Neural progenitor cell (in vitro differentiated cells): ENCODE data around the gene CAMK2A. TPM values are rescaled to one million over a fixed set of nuclear protein-coding genes. Genes with fewer than 3 reads are reported as not detected.

Source experiments
- DNase-seq: peaks from one replicate; pipeline ENCODE4 v3.0.0-alpha.2; 2016; ENCODE audit warnings: low spot score
- H2AFZ ChIP-seq: fragments of 200-600 bp; sonication (generic); replicated peaks from 2 replicates; pipeline ENCODE4 v1.6.1; 2016; ENCODE audit warnings: antibody characterized with exemption
- H3F3A ChIP-seq: fragments of 200-600 bp; sonication (generic); 2 replicates; pipeline ENCODE4 v1.6.1; 2016; ENCODE audit warnings: antibody characterized with exemption, low read depth
- H3K27ac ChIP-seq: fragments of 200-600 bp; sonication (generic); 2 replicates; pipeline ENCODE4 v1.5.1; 2016; ENCODE audit warnings: mild to moderate bottlenecking
- H3K27me3 ChIP-seq: fragments of 200-600 bp; sonication (generic); 2 replicates; pipeline ENCODE4 v1.6.1; 2016; ENCODE audit warnings: mild to moderate bottlenecking, moderate library complexity
- H3K36me3 ChIP-seq: fragments of 200-600 bp; sonication (generic); 2 replicates; pipeline ENCODE4 v1.5.1; 2016
- H3K4me1 ChIP-seq: fragments of 200-600 bp; sonication (generic); 2 replicates; pipeline ENCODE4 v1.6.1; 2016; ENCODE audit warnings: mixed run types
- H3K4me2 ChIP-seq: fragments of 200-600 bp; sonication (generic); 2 replicates; pipeline ENCODE4 v1.6.1; 2016
- H3K4me3 ChIP-seq: fragments of 200-600 bp; sonication (generic); 2 replicates; pipeline ENCODE4 v1.5.1; 2016
- H3K79me2 ChIP-seq: fragments of 200-600 bp; sonication (generic); 2 replicates; pipeline ENCODE4 v1.6.1; 2016; ENCODE audit warnings: low read depth
- H3K9ac ChIP-seq: fragments of 200-600 bp; sonication (generic); 2 replicates; pipeline ENCODE4 v1.6.1; 2016
- H3K9me3 ChIP-seq: fragments of 200-600 bp; sonication (generic); 2 replicates; pipeline ENCODE4 v1.5.1; 2016; ENCODE audit warnings: low read depth
- H4K20me1 ChIP-seq: fragments of 200-600 bp; sonication (generic); 2 replicates; pipeline ENCODE4 v1.6.1; 2016; ENCODE audit warnings: low read depth
- H3K27ac Mint-ChIP-seq: 3 replicates; pipeline ENCODE4 v1.8.0; 2021; ENCODE audit warnings: mixed read lengths
- H3K27me3 Mint-ChIP-seq: 2 replicates; pipeline ENCODE4 v1.8.0; 2022; ENCODE audit warnings: low read depth, mild to moderate bottlenecking, inconsistent platforms, moderate library complexity, mixed read lengths; ENCODE audit not compliant: insufficient read depth
- H3K36me3 Mint-ChIP-seq: 3 replicates; pipeline ENCODE4 v1.8.0; 2021; ENCODE audit warnings: mixed read lengths
- H3K4me1 Mint-ChIP-seq: 3 replicates; pipeline ENCODE4 v1.8.0; 2021; ENCODE audit warnings: mixed read lengths
- H3K4me3 Mint-ChIP-seq: 3 replicates; pipeline ENCODE4 v1.8.0; 2021; ENCODE audit warnings: mild to moderate bottlenecking, moderate library complexity, mixed read lengths
- H3K9me3 Mint-ChIP-seq: 3 replicates; pipeline ENCODE4 v1.8.0; 2020; ENCODE audit warnings: mixed read lengths
- EZH2 ChIP-seq: fragments of 200-600 bp; sonication (generic); IDR thresholded peaks from 2 replicates; pipeline ENCODE4 v1.6.1; 2017; ENCODE audit warnings: antibody characterized with exemption, mild to moderate bottlenecking, moderate library complexity
- EZH2phosphoT487 ChIP-seq: fragments of 200-600 bp; sonication (generic); IDR thresholded peaks from 2 replicates; pipeline ENCODE4 v1.6.1; 2017; ENCODE audit warnings: antibody characterized with exemption
- total RNA-seq: library from RNA; depleted of rRNA; stranded (reverse); fragments of >200 nt; gene quantifications from 2 replicates; pipeline ENCODE4 v1.2.3, GENCODE V29; 2015; ENCODE audit warnings: low replicate concordance
- TF ChIP-seq, protein P1 (sequence below): fragments of 200-600 bp; sonication (generic); IDR thresholded peaks from 2 replicates; pipeline ENCODE4 v1.5.1; 2017; ENCODE audit warnings: antibody characterized with exemption, mild to moderate bottlenecking

CAMK2A gene
- total RNA-seq, 1 donor from 2014 or later: 0.09 TPM

DNA sequence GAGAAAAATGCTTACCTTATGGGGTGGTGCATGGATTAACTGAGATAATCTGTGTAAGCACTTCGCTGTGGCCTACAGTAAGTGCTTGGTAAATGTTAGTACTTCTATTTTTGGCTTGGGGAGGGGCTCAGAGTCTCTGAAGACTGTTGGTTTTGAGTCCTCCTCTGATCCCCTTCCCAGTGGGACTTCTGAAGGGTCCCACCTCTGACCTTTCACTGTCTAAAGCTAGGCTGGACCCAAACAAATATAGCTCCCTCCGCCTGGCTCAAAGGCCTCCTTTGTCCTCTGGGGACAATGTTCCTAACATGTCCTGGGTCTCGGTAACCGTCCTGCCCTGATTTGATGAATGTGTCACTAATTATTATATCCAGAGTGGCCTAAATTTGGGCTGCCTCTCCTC is 34.8 kb downstream of the CAMK2A start:
- no peaks in the 10 kb centered on the region for H3K36me3 Mint-ChIP-seq
- no peak overlapping the region for H3K4me3 ChIP-seq
- H3K9me3 Mint-ChIP-seq: no peaks in the 10 kb centered on the region
- no peak overlapping the region for H3K9ac ChIP-seq
- DNase-seq: no peak
- no peaks in the 10 kb centered on the region for H3K36me3 ChIP-seq
- no peaks in the 10 kb centered on the region for H3K9me3 ChIP-seq
- no peaks in the 10 kb centered on the region for H4K20me1 ChIP-seq
- peak overlapping the region; percentile 20 for H2AFZ ChIP-seq
- H3K27ac ChIP-seq: no peak overlapping the region
- H3K27me3 Mint-ChIP-seq: peaks cover 9% of the 10 kb centered on the region
- peaks cover 30% of the 10 kb centered on the region for H3K4me1 ChIP-seq
- H3K4me1 Mint-ChIP-seq: peaks cover 50% of the 10 kb centered on the region
- peak overlapping the region; percentile 21 for H3K4me2 ChIP-seq
- H3F3A ChIP-seq: peaks cover 10% of the 10 kb centered on the region
- H3K27me3 ChIP-seq: no peaks in the 10 kb centered on the region
- peak overlapping the region; percentile 93 for H3K27ac Mint-ChIP-seq
- TF ChIP-seq EZH2: no peak
- no peak for TF ChIP-seq EZH2phosphoT487
- TF ChIP-seq, protein P1, sequence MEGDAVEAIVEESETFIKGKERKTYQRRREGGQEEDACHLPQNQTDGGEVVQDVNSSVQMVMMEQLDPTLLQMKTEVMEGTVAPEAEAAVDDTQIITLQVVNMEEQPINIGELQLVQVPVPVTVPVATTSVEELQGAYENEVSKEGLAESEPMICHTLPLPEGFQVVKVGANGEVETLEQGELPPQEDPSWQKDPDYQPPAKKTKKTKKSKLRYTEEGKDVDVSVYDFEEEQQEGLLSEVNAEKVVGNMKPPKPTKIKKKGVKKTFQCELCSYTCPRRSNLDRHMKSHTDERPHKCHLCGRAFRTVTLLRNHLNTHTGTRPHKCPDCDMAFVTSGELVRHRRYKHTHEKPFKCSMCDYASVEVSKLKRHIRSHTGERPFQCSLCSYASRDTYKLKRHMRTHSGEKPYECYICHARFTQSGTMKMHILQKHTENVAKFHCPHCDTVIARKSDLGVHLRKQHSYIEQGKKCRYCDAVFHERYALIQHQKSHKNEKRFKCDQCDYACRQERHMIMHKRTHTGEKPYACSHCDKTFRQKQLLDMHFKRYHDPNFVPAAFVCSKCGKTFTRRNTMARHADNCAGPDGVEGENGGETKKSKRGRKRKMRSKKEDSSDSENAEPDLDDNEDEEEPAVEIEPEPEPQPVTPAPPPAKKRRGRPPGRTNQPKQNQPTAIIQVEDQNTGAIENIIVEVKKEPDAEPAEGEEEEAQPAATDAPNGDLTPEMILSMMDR: no peak
- peak overlapping the region; percentile 13 for H3K4me3 Mint-ChIP-seq
- no peaks in the 10 kb centered on the region for H3K79me2 ChIP-seq

DNA sequence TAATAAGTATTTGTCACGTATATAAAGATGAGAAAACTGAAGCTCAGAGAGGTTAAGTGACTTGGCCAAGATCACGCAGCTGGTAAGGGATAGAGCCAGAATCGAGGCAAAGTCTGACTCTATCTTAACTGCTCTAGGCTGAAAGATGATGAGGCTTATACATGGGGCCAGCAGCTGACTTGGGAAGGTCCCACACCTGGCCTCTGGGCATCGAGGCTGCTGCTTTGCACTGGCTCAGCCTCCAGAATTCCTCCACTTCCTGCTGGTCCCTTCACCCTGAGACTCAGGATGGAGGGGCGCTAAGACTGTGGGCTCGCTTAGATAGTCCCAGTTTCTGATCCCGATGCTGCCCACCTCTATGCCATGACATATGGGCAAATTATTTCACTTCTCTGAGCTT is 35.2 kb downstream of the CAMK2A start:
- Histone ChIP-seq H3F3A (peaks cover 10% of the 10 kb centered on the region), H2AFZ (no peak overlapping the region), H3K4me2 (no peak overlapping the region), H3K27ac (no peak overlapping the region), H4K20me1 (no peaks in the 10 kb centered on the region), H3K36me3 (no peaks in the 10 kb centered on the region), H3K27me3 (no peaks in the 10 kb centered on the region), H3K79me2 (no peaks in the 10 kb centered on the region), H3K9me3 (no peaks in the 10 kb centered on the region), H3K4me3 (no peak overlapping the region), H3K9ac (no peak overlapping the region), H3K4me1 (peaks cover 30% of the 10 kb centered on the region)
- peaks cover 50% of the 10 kb centered on the region for H3K4me1 Mint-ChIP-seq
- peak overlapping the region; percentile 11 for H3K4me3 Mint-ChIP-seq
- peaks cover 9% of the 10 kb centered on the region for H3K27me3 Mint-ChIP-seq
- no peaks in the 10 kb centered on the region for H3K9me3 Mint-ChIP-seq
- DNase-seq: no peak
- H3K27ac Mint-ChIP-seq: peak overlapping the region; percentile 83
- no peaks in the 10 kb centered on the region for H3K36me3 Mint-ChIP-seq
- TF ChIP-seq EZH2phosphoT487 (no peak), EZH2 (no peak)
- TF ChIP-seq, protein P1: no peak

DNA sequence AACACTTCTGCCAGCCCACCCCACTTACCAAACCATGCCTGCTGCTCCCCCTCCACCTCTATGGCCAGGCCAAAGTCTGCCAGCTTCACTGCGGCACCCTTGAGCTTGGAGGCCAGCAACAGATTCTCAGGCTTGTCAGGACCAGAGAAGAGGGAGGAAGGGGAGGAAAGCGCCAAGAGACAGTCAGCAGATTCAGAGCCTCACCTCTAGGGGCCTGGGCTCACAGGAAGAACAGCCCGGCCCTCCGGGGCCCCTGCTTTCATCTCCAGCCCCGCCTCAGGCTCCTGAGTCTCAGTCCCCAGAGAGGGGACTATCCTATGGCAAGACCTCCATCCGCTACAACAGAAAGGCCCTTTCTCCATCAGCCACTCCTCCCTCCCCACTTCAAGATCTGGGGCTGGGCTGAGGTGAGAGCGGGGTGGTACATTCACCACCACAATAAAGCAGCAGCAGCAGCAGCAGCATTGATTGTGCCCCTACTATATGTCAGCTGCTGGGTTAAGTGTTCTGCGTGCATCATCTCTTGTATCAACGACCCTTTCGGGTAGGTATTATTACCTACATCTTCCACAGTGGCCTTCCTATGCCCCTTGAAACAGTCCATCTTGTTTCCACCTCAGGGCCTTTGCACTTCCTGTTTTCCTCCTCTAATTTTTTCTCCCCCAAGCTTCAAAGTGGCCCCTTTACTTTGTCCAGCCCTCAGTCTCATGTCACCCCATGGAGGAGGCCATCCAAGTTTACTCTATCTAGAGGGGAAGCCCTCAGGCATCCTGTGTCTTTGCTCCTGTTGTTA is 36.0 kb downstream of the CAMK2A start:
- Mint-ChIP-seq H3K4me1 (peaks cover 49% of the 10 kb centered on the region), H3K9me3 (no peaks in the 10 kb centered on the region), H3K36me3 (no peaks in the 10 kb centered on the region), H3K4me3 (peak overlapping the region; percentile 11), H3K27me3 (peaks cover 9% of the 10 kb centered on the region), H3K27ac (peak overlapping the region; percentile 83)
- H3K4me3 ChIP-seq: no peak overlapping the region
- H3K9me3 ChIP-seq: no peaks in the 10 kb centered on the region
- no peak overlapping the region for H2AFZ ChIP-seq
- H3K27me3 ChIP-seq: no peaks in the 10 kb centered on the region
- peaks cover 10% of the 10 kb centered on the region for H3F3A ChIP-seq
- TF ChIP-seq EZH2: no peak
- no peak for TF ChIP-seq EZH2phosphoT487
- TF ChIP-seq, protein P1: no peak
- no peaks in the 10 kb centered on the region for H4K20me1 ChIP-seq
- H3K4me2 ChIP-seq: no peak overlapping the region
- no peaks in the 10 kb centered on the region for H3K36me3 ChIP-seq
- no peak for DNase-seq
- no peak overlapping the region for H3K9ac ChIP-seq
- peaks cover 30% of the 10 kb centered on the region for H3K4me1 ChIP-seq
- no peaks in the 10 kb centered on the region for H3K79me2 ChIP-seq
- no peak overlapping the region for H3K27ac ChIP-seq
